Bronchial epithelial cell (primary cell): Measurements from ENCODE around the gene CLCNKA. TPM values are rescaled to one million over a fixed set of nuclear protein-coding genes. Genes with fewer than 3 reads are reported as not detected.
A peak's percentile ranks its signal among the peaks of the same experiment; 100 is the strongest.

ENCODE experiments used
- DNase-seq: peaks from one replicate; pipeline ENCODE4 v3.0.0-alpha.2; 2010; ENCODE audit warnings: low read depth
- FAIRE-seq: peaks from 2 replicates; lab custom pipeline; 2011; peaks lifted over from hg19 to GRCh38; lab: Jason Lieb, UNC
- H3K27me3 ChIP-seq: 2 replicates; pipeline ENCODE4 v1.5.1; 2011; ENCODE audit warnings: low read length; ENCODE audit not compliant: control insufficient read depth, insufficient read depth
- H3K36me3 ChIP-seq: 2 replicates; pipeline ENCODE4 v1.5.1; 2011; ENCODE audit warnings: low read length; ENCODE audit not compliant: control insufficient read depth, insufficient read depth
- H3K4me3 ChIP-seq: 2 replicates; pipeline ENCODE4 v1.5.1; 2011; ENCODE audit warnings: mild to moderate bottlenecking, low read depth, low read length, control low read depth
- total RNA-seq: library from RNA; depleted of rRNA; stranded (reverse); fragments of >200 nt; gene quantifications from 2 replicates; pipeline ENCODE4 v1.2.1, GENCODE V29; 2014
- TF ChIP-seq, protein P1 (sequence below): IDR thresholded peaks from 2 replicates; pipeline ENCODE4 v1.5.1; 2011; ENCODE audit warnings: mild to moderate bottlenecking, moderate library complexity, low read length, control low read depth, inconsistent platforms; ENCODE audit not compliant: insufficient read depth, severe bottlenecking

Gene CLCNKA
- total RNA-seq, 1 donor from 2014 or later = not detected

DNA sequence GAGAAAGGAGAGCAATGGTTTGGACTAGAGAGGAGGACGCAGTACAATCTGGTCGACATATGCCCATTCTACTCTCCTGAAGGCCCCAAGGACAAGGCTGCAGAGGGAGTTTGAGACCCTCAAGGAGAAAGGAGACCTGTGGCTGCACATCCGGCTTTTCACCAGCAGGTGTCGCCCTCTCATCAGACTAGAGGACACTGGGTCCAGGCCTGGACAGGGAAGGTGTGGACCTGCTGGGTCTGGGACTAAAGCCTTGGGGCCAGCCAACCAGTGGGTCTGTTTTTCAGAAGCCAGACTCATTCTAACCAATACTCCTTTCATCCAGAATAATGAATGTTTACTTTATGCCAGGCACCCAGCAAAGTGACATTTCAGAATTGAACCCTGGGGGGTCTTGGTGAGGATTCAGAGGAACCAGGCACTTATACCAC, 12.8 kb upstream of the CLCNKA start:
- TF ChIP-seq, protein P1, sequence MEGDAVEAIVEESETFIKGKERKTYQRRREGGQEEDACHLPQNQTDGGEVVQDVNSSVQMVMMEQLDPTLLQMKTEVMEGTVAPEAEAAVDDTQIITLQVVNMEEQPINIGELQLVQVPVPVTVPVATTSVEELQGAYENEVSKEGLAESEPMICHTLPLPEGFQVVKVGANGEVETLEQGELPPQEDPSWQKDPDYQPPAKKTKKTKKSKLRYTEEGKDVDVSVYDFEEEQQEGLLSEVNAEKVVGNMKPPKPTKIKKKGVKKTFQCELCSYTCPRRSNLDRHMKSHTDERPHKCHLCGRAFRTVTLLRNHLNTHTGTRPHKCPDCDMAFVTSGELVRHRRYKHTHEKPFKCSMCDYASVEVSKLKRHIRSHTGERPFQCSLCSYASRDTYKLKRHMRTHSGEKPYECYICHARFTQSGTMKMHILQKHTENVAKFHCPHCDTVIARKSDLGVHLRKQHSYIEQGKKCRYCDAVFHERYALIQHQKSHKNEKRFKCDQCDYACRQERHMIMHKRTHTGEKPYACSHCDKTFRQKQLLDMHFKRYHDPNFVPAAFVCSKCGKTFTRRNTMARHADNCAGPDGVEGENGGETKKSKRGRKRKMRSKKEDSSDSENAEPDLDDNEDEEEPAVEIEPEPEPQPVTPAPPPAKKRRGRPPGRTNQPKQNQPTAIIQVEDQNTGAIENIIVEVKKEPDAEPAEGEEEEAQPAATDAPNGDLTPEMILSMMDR = peak; percentile 96
- Histone ChIP-seq H3K36me3 (no peaks in the 10 kb centered on the region), H3K4me3 (no peak overlapping the region), H3K27me3 (no peaks in the 10 kb centered on the region)
- FAIRE-seq (no peak), DNase-seq (peak; percentile 54)

DNA sequence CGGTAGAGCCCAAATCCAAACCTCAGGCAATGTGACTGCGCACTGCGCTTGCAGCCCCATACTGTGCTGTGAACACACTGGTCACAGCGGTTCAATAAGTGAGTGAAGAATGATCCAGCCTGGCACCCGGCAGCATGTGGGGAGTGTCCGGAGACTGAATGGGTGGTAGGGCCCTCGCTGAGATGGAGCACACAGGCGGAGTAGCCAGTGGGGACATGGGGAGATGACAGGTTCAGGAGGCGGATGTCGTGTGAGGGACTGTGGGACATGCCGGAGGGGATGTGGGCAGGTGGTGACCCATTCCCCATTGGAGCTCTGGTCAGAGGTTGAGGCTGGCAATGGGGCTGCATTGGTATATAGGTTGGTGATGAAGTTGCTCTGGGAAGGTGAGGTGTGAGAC, 12.2 kb upstream of the CLCNKA start:
- DNase-seq = no peak
- no peak for FAIRE-seq
- no peaks in the 10 kb centered on the region for H3K27me3 ChIP-seq
- H3K4me3 ChIP-seq = no peak overlapping the region
- H3K36me3 ChIP-seq = no peaks in the 10 kb centered on the region
- TF ChIP-seq, protein P1 = no peak

DNA sequence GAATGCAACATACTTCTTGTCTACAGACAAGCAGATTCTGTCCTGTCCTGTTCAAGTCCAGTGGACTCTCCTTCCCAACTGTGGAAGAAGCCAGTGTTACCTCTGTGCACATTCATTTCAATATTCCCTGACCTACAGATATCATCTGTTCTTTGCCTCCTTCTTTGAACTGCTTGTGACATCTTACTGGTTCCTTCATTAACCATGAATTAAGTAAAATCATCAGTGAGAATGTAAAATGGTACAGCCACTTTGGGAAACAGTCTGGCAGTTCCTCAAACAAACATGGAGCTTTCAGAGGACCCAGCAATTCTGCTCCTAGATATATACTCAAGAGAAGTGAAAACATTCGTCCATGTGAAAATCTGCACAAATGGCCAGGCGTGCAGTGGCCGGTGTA, 11.0 kb upstream of the CLCNKA start:
- H3K36me3 ChIP-seq = no peaks in the 10 kb centered on the region

DNA sequence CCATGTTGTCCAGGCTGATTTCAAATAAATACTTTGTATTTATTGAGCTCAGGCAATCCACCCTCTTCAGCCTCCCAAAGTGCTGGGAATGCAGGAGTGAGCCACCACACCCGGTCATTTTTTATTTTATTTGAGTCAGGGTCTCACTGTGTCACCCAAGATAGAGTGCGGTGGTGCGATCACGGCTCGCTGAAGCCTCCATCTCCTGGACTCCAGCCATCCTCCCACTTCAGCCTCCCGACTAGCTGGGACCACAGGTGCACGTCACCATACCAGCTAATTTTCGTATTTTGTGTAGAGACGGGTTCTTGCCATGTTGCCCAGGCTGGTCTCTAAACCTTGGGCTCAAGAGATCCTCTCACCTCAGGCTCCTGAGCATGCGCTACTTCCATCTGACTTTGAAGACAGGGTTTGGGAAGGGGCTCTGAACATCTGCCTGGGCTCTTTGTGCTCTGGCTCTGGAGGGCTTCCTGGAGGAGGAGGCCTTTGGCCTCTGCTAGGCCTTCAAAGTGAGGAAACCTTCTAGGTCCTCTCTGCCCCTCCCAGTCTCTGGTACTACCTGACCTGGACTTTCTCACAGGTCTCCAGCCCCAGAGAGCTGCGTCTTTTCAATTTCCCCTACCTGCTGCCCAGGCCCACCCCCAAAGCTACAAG, 9.8 kb upstream of the CLCNKA start:
- TF ChIP-seq, protein P1 = no peak
- no peak overlapping the region for H3K4me3 ChIP-seq
- FAIRE-seq (no peak), DNase-seq (no peak)
- no peaks in the 10 kb centered on the region for H3K36me3 ChIP-seq
- no peaks in the 10 kb centered on the region for H3K27me3 ChIP-seq

More for the DNA sequence above, 11.0 kb upstream of the CLCNKA start:
- FAIRE-seq (no peak), DNase-seq (no peak)
- TF ChIP-seq, protein P1 = no peak
- Histone ChIP-seq H3K4me3 (no peak overlapping the region), H3K27me3 (no peaks in the 10 kb centered on the region)

DNA sequence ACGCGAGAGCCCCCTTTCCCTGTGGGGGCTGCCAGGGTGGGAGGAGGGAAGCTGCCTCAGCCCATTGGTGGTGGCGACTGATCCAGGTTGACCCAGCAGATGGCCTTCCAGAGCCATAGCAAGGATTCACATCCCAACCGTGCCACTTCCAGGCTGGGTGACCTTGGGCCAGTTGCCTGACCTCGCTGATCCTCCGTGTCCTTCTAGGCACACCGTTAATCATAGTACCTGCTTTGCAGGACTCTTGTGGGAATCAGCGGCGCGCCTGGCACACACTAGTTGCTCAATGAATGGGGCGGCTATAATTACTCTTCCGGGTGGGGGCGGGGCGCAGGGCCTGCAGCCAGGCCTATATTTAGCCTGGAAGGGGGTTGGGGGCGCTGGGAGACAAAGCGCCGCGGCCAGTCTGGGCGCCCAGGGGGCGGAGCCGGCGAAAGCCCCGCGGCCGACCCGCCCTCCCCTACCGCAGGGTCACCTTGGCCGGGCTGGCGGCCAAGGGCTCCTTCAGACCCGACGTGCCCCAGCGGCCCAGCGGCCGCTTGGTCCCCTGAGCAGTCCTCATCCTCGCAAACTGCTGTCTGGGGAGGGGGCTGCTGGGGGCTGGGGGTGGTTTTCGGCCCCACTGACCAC, 9.1 kb upstream of the CLCNKA start:
- Histone ChIP-seq H3K4me3 (peak overlapping the region; percentile 36), H3K36me3 (no peaks in the 10 kb centered on the region), H3K27me3 (no peaks in the 10 kb centered on the region)
- FAIRE-seq (no peak), DNase-seq (peak; percentile 28)
- TF ChIP-seq, protein P1 = no peak
